Trophoblast cell (in vitro differentiated cells and primary cell): Measurements from ENCODE around the gene RDH13.
A peak's percentile ranks its signal among the peaks of the same experiment; 100 is the strongest.
"Not testable (repeated sequence)": the region's sequence is repeated elsewhere in the genome, so short reads cannot be mapped to it uniquely, and the experiment has no call there.

Experiments
- DNase-seq, 2 donors: peaks; one replicate each; pipeline ENCODE4 v3.0.0-alpha.2; 2016
- H2AFZ ChIP-seq: 2 replicates; pipeline ENCODE4 v1.6.1; 2013; ENCODE audit warnings: low read length, moderate library complexity, mild to moderate bottlenecking; ENCODE audit not compliant: insufficient read depth, poor library complexity
- H2AK5ac ChIP-seq: 2 replicates; pipeline ENCODE4 v1.6.1; 2013; ENCODE audit warnings: mild to moderate bottlenecking, low read length
- H2BK120ac ChIP-seq: 2 replicates; pipeline ENCODE4 v1.6.1; 2013; ENCODE audit warnings: low read length, mild to moderate bottlenecking, moderate library complexity; ENCODE audit not compliant: insufficient read depth, poor library complexity
- H2BK12ac ChIP-seq: 2 replicates; pipeline ENCODE4 v1.6.1; 2013; ENCODE audit warnings: mild to moderate bottlenecking, low read length, moderate library complexity
- H2BK5ac ChIP-seq: 2 replicates; pipeline ENCODE4 v1.6.1; 2013; ENCODE audit warnings: low read length, low read depth, moderate library complexity, mild to moderate bottlenecking; ENCODE audit not compliant: poor library complexity
- H3K14ac ChIP-seq: 2 replicates; pipeline ENCODE4 v1.6.1; 2013; ENCODE audit warnings: mild to moderate bottlenecking, low read length
- H3K18ac ChIP-seq: 2 replicates; pipeline ENCODE4 v1.6.1; 2013; ENCODE audit warnings: mild to moderate bottlenecking, low read length
- H3K23ac ChIP-seq: 2 replicates; pipeline ENCODE4 v1.6.1; 2013; ENCODE audit warnings: low read length
- H3K27ac ChIP-seq: 2 replicates; pipeline ENCODE4 v1.5.1; 2013; ENCODE audit warnings: low read depth, mild to moderate bottlenecking, inconsistent platforms, low read length, moderate library complexity
- H3K27me3 ChIP-seq: 2 replicates; pipeline ENCODE4 v1.6.1; 2013; ENCODE audit warnings: inconsistent platforms, mild to moderate bottlenecking, low read length, moderate library complexity; ENCODE audit not compliant: insufficient read depth
- H3K36me3 ChIP-seq, 2 experiments: 1 replicate in 1 of 2; 2 replicates in 1 of 2; pipeline ENCODE4 v1.6.1; 2013; ENCODE audit warnings: low read length in 2 of 2, mild to moderate bottlenecking in 2 of 2, moderate library complexity in 1 of 2; ENCODE audit not compliant: insufficient read depth in 2 of 2, control insufficient read depth in 1 of 2
- H3K4ac ChIP-seq: 2 replicates; pipeline ENCODE4 v1.6.1; 2013; ENCODE audit warnings: low read depth, mild to moderate bottlenecking, low read length, moderate library complexity
- H3K4me1 ChIP-seq, 2 experiments: 1 replicate in 1 of 2; 2 replicates in 1 of 2; pipeline ENCODE4 v1.6.1; 2013; ENCODE audit warnings: low read length in 2 of 2, mild to moderate bottlenecking in 2 of 2, moderate library complexity in 1 of 2; ENCODE audit not compliant: insufficient read depth in 2 of 2, control insufficient read depth in 1 of 2
- H3K4me2 ChIP-seq: 2 replicates; pipeline ENCODE4 v1.6.1; 2013; ENCODE audit warnings: inconsistent platforms, mild to moderate bottlenecking, low read length, moderate library complexity
- H3K4me3 ChIP-seq: 2 replicates; pipeline ENCODE4 v1.5.1; 2013; ENCODE audit warnings: mild to moderate bottlenecking, low read depth, low read length, inconsistent platforms
- H3K79me1 ChIP-seq: one replicate; pipeline ENCODE4 v1.6.1; 2013; ENCODE audit warnings: low read length
- H3K79me2 ChIP-seq: 2 replicates; pipeline ENCODE4 v1.6.1; 2013; ENCODE audit warnings: low read length, mild to moderate bottlenecking; ENCODE audit not compliant: control insufficient read depth, insufficient read depth, poor library complexity
- H3K9ac ChIP-seq: 2 replicates; pipeline ENCODE4 v1.6.1; 2013; ENCODE audit warnings: mild to moderate bottlenecking, low read length
- H3K9me3 ChIP-seq: 2 replicates; pipeline ENCODE4 v1.6.1; 2013; ENCODE audit warnings: low read depth, mild to moderate bottlenecking, control low read depth, inconsistent platforms, low read length; ENCODE audit not compliant: insufficient read depth
- H4K12ac ChIP-seq: 2 replicates; pipeline ENCODE4 v1.6.1; 2013; ENCODE audit warnings: low read depth, mild to moderate bottlenecking, low read length, moderate library complexity
- H4K8ac ChIP-seq: 2 replicates; pipeline ENCODE4 v1.6.1; 2013; ENCODE audit warnings: low read depth, mild to moderate bottlenecking, low read length, moderate library complexity
- H4K91ac ChIP-seq: one replicate; pipeline ENCODE4 v1.6.1; 2013; ENCODE audit warnings: low read depth, mild to moderate bottlenecking, low read length, moderate library complexity
- WGBS: extraction: QIAGEN DNeasy Blood & Tissue Kit; methylation state at CpG from one replicate; pipeline ENCODE4 v1.1.7; 2013; ENCODE audit warnings: missing lambda C conversion rate; ENCODE audit not compliant: insufficient read length, insufficient coverage; ENCODE audit errors: extremely low coverage; 5-methylcytosine and 5-hydroxymethylcytosine counted together

RDH13 gene

GRCh38 chr19:55008189-55008588 lies 54.8 kb downstream of the RDH13 start:
- not testable (repeated sequence) for H4K91ac ChIP-seq, H3K27ac ChIP-seq, H3K9me3 ChIP-seq, H3K4ac ChIP-seq, H2BK5ac ChIP-seq, H3K4me2 ChIP-seq, H3K27me3 ChIP-seq, H4K8ac ChIP-seq, H4K12ac ChIP-seq, H3K14ac ChIP-seq, H2BK120ac ChIP-seq, H3K9ac ChIP-seq, H3K4me1 ChIP-seq, H3K79me1 ChIP-seq, H2BK12ac ChIP-seq, DNase-seq, H3K23ac ChIP-seq, H3K36me3 ChIP-seq, H3K79me2 ChIP-seq, H2AK5ac ChIP-seq, H2AFZ ChIP-seq, H3K4me3 ChIP-seq, H3K18ac ChIP-seq
- no CpG with 5 or more reads among the region's 5 CpGs for WGBS

- not testable (repeated sequence) for DNase-seq, H2BK5ac ChIP-seq, H3K27me3 ChIP-seq, H3K27ac ChIP-seq, H3K4ac ChIP-seq, H3K4me2 ChIP-seq, H3K23ac ChIP-seq, H3K14ac ChIP-seq, H2AFZ ChIP-seq, H4K8ac ChIP-seq, H2BK120ac ChIP-seq, H3K4me1 ChIP-seq, H3K9ac ChIP-seq, H3K4me3 ChIP-seq, H3K79me1 ChIP-seq, H3K9me3 ChIP-seq, H4K12ac ChIP-seq, H3K79me2 ChIP-seq, H3K18ac ChIP-seq, H2AK5ac ChIP-seq, H3K36me3 ChIP-seq, H4K91ac ChIP-seq, H2BK12ac ChIP-seq
- WGBS, result no CpG with 5 or more reads among the region's 3 CpGs
Measured at GRCh38 chr19:55007537-55007936, 55.4 kb downstream of the RDH13 start.

GRCh38 chr19:55006795-55007194 lies 56.2 kb downstream of the RDH13 start:
- H3K9me3 ChIP-seq, H2AK5ac ChIP-seq, H3K79me2 ChIP-seq, H3K9ac ChIP-seq, H3K79me1 ChIP-seq, H2BK12ac ChIP-seq, H4K8ac ChIP-seq, H3K4me3 ChIP-seq, H3K27ac ChIP-seq, H3K4me2 ChIP-seq, H3K23ac ChIP-seq, H2BK5ac ChIP-seq, H4K12ac ChIP-seq, DNase-seq, H3K4me1 ChIP-seq, H2AFZ ChIP-seq, H3K14ac ChIP-seq, H4K91ac ChIP-seq, H2BK120ac ChIP-seq, H3K4ac ChIP-seq, H3K18ac ChIP-seq, H3K27me3 ChIP-seq, H3K36me3 ChIP-seq: not testable (repeated sequence)
- WGBS, result no CpG with 5 or more reads among the region's 11 CpGs

- Histone ChIP-seq H3K18ac (peak overlapping the region; percentile 56), H3K9me3 (peaks cover 4% of the 10 kb centered on the region), H2BK5ac (no peak overlapping the region), H3K79me2 (no peaks in the 10 kb centered on the region), H4K8ac (peak overlapping the region; percentile 78), H2BK120ac (peak overlapping the region; percentile 52), H2AK5ac (no peak overlapping the region), H3K14ac (peak overlapping the region; percentile 42), H4K12ac (no peak overlapping the region), H3K23ac (no peak overlapping the region), H3K27me3 (no peaks in the 10 kb centered on the region), H3K27ac (no peak overlapping the region), H4K91ac (peak overlapping the region; percentile 74), H3K4me2 (no peak overlapping the region), H3K4ac (no peak overlapping the region), H2AFZ (no peak overlapping the region), H2BK12ac (no peak overlapping the region), H3K4me3 (no peak overlapping the region), H3K9ac (no peak overlapping the region), H3K4me1 (no peaks in the 10 kb centered on the region), H3K36me3 (no peaks in the 10 kb centered on the region), H3K79me1 (peaks cover 4% of the 10 kb centered on the region)
- peak; percentile 81 to 95 for DNase-seq
- no CpG with 5 or more reads among the region's 10 CpGs for WGBS
Measured at GRCh38 chr19:55005684-55006488, 57.1 kb downstream of the RDH13 start.
